ENCODE data around the gene EMC9. TPM values are rescaled to one million over a fixed set of nuclear protein-coding genes. Genes with fewer than 3 reads are reported as not detected.
A peak's percentile ranks its signal among the peaks of the same experiment; 100 is the strongest.

EMC9 gene
- total RNA-seq, 1 experiment from 2014 or later = 42.0 TPM

GRCh38 chr14:24181371-24182077 lies 40.1 kb upstream of the EMC9 start (continued):
- TF ChIP-seq ZNF274 (IDR thresholded peaks at IDR 0.05; ENCODE audit: low read depth, low read length) = no peak

- CTCF ChIA-PET = interaction anchor here (2.2 kb wide), 1 partner anchor 19 kb away, joined by 5 read pairs; the partner anchor contains the start of gene IRF9
Observed at GRCh38 chr14:24179961-24180796, 38.8 kb upstream of the EMC9 start.

More at GRCh38 chr14:24179961-24180796, 38.8 kb upstream of the EMC9 start:
- no peaks in the 10 kb centered on the region for H3K4me1 ChIP-seq (ENCODE audit: control insufficient read depth in 1 of 2, insufficient read depth in 2 of 2, low read length in 2 of 2)
- H3K9ac ChIP-seq (ENCODE audit: low read length) = no peak overlapping the region
- POLR2A ChIA-PET = interaction anchor here (1.0 to 1.4 kb wide), 2 partner anchors 19 to 34 kb away, joined by 3 to 5 read pairs; partner anchors contain the start of genes IRF9 and PSME2
- H2AFZ ChIP-seq (ENCODE audit: low read depth, low read length, poor library complexity, severe bottlenecking) = no peak overlapping the region
- H3K4me3 ChIP-seq (replicated peaks in 1 of 2; ENCODE audit: low read depth in 1 of 2, low read length in 2 of 2) = no peak overlapping the region
- H3K27me3 ChIP-seq (ENCODE audit: insufficient read depth, low read length) = no peaks in the 10 kb centered on the region
- no TSS peak for BruUV-seq (replicated peaks)
- H3K79me2 ChIP-seq (ENCODE audit: insufficient read depth, low read length) = peaks cover 5% of the 10 kb centered on the region; the same call in 1 of the 2 replicates
- no peak for DNase-seq (ENCODE audit: low read depth, low spot score)
- no peak overlapping the region for H3K4me2 ChIP-seq (ENCODE audit: low read length)
- no peaks in the 10 kb centered on the region for H3K9me2 ChIP-seq (ENCODE audit: insufficient read depth)
- H3K27ac ChIP-seq (ENCODE audit: low read depth, low read length) = no peak overlapping the region
- no peak for TF ChIP-seq SIN3A (IDR thresholded peaks at IDR 0.05; ENCODE audit: low read depth)
- TF ChIP-seq ATF3 (IDR thresholded peaks at IDR 0.05) = no peak
- no peak for TF ChIP-seq EZH2phosphoT487 (IDR thresholded peaks at IDR 0.05; ENCODE audit: borderline replicate concordance)
- no peak for TF ChIP-seq EGR1 (IDR thresholded peaks at IDR 0.05; ENCODE audit: low read depth)
- TF ChIP-seq EZH2 (IDR thresholded peaks at IDR 0.05) = no peak
- no peak for TF ChIP-seq ZNF274 (IDR thresholded peaks at IDR 0.05; ENCODE audit: low read depth, low read length)
- no peak for TF ChIP-seq FOSL1 (IDR thresholded peaks at IDR 0.05; ENCODE audit: low read depth)
- TF ChIP-seq JUND (IDR thresholded peaks at IDR 0.05) = no peak
- TF ChIP-seq ZFX (IDR thresholded peaks at IDR 0.05) = no peak
- RAD21 ChIA-PET (ENCODE audit: low non-redundant PET in 1 of 2, low total read pairs in 2 of 2, uncharacterized antibody in 2 of 2, unreplicated experiment in 2 of 2) = no interaction called here
- H3K9me3 ChIP-seq (ENCODE audit: control insufficient read depth in 1 of 2, insufficient read depth in 1 of 2, low read depth in 1 of 2, low read length in 2 of 2) = no peaks in the 10 kb centered on the region
- intact Hi-C loops (cut with micrococcal nuclease) = no loop called here
- H4K20me1 ChIP-seq (ENCODE audit: insufficient read depth) = no peaks in the 10 kb centered on the region
- 0 out of 2 replicates have a peak, but pooled peaks have one; percentile 2 for ATAC-seq
- peaks cover 26 to 40% of the 10 kb centered on the region in 2 experiments; a peak in 3 of 4 replicates for H3K36me3 ChIP-seq (ENCODE audit: control insufficient read depth in 1 of 2, insufficient read depth in 2 of 2, low read length in 2 of 2)
